ENCODE results near the gene SCYGR5.

Gene SCYGR5

DNA sequence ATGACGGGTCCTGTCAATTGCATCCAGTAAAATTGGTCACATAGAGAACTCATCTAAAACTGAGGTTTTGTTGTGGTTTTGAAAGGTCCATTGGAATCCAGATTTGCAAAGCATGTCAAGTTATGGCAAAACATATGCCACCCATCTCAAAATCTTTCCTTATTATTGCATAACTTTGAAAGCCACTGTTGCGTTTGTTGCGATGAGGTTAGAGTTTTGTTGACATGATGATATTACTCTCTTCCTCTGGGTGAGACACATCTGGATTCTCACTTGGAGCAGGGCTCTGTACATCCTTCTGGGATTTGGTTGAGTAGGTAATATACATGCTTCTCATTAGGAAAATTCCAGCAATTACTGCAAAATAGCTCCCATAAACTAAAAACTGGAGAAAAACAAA, 20.6 kb downstream of the SCYGR5 start:
- TF ChIP-seq NFIC (IDR thresholded peaks at IDR 0.05) (no peak), EGR1 (IDR thresholded peaks at IDR 0.05) (no peak)
- TF ChIP-seq, protein P1, sequence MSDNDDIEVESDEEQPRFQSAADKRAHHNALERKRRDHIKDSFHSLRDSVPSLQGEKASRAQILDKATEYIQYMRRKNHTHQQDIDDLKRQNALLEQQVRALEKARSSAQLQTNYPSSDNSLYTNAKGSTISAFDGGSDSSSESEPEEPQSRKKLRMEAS (IDR thresholded peaks at IDR 0.05) = no peak

DNA sequence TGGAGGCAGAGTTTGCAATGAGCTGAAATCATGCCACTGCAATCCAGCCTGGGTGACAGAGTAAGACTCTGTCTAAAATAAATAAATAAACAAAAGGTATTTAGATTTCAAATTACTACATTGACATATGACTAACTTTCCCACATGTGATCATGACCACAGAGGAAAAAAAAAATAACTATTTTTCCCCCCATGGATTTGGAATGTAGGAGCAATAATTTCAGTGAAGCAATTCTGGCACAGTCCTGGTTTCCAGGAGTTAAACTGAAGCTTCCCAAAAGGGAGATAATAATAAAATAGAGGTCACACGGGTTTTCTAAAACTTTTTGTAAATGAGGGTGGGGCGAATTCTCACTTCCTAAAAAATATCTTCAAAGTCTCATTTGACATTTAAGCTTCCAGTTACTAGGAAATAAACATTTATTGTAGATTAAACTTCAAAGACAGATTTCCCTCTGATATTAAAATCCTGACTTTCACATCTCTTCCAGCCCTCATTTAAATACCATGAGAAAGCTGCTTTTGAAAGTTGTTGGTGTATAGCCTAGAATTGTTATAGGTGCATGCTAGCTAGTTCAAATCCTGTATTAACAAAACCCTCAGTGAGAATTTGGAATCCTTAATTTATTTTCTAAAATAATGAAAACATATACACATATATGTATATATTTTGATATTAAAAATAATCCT, 30.5 kb downstream of the SCYGR5 start:
- TF ChIP-seq NFIC (IDR thresholded peaks at IDR 0.05) (no peak), FOXM1 (IDR thresholded peaks at IDR 0.05; ENCODE audit: borderline replicate concordance, low read depth) (no peak), CREB1 (IDR thresholded peaks at IDR 0.05; ENCODE audit: low read depth) (no peak), CEBPB (IDR thresholded peaks at IDR 0.05) (no peak), TAF1 (IDR thresholded peaks at IDR 0.05; ENCODE audit: low read depth) (no peak), YY1 (IDR thresholded peaks at IDR 0.05; ENCODE audit: low read depth) (no peak), RAD21 (IDR thresholded peaks at IDR 0.05; ENCODE audit: low read depth) (no peak), EP300 (IDR thresholded peaks at IDR 0.05; ENCODE audit: borderline replicate concordance) (no peak), EGR1 (IDR thresholded peaks at IDR 0.05) (no peak), ZBTB7A (IDR thresholded peaks at IDR 0.05; ENCODE audit: low read depth) (no peak), TEAD4 (IDR thresholded peaks at IDR 0.05) (no peak), TCF12 (IDR thresholded peaks at IDR 0.05; ENCODE audit: low read depth) (no peak)
- TF ChIP-seq, protein P2, sequence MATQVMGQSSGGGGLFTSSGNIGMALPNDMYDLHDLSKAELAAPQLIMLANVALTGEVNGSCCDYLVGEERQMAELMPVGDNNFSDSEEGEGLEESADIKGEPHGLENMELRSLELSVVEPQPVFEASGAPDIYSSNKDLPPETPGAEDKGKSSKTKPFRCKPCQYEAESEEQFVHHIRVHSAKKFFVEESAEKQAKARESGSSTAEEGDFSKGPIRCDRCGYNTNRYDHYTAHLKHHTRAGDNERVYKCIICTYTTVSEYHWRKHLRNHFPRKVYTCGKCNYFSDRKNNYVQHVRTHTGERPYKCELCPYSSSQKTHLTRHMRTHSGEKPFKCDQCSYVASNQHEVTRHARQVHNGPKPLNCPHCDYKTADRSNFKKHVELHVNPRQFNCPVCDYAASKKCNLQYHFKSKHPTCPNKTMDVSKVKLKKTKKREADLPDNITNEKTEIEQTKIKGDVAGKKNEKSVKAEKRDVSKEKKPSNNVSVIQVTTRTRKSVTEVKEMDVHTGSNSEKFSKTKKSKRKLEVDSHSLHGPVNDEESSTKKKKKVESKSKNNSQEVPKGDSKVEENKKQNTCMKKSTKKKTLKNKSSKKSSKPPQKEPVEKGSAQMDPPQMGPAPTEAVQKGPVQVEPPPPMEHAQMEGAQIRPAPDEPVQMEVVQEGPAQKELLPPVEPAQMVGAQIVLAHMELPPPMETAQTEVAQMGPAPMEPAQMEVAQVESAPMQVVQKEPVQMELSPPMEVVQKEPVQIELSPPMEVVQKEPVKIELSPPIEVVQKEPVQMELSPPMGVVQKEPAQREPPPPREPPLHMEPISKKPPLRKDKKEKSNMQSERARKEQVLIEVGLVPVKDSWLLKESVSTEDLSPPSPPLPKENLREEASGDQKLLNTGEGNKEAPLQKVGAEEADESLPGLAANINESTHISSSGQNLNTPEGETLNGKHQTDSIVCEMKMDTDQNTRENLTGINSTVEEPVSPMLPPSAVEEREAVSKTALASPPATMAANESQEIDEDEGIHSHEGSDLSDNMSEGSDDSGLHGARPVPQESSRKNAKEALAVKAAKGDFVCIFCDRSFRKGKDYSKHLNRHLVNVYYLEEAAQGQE (IDR thresholded peaks at IDR 0.05; ENCODE audit: low read depth) = no peak
- TF ChIP-seq, protein P3, sequence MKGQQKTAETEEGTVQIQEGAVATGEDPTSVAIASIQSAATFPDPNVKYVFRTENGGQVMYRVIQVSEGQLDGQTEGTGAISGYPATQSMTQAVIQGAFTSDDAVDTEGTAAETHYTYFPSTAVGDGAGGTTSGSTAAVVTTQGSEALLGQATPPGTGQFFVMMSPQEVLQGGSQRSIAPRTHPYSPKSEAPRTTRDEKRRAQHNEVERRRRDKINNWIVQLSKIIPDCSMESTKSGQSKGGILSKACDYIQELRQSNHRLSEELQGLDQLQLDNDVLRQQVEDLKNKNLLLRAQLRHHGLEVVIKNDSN (IDR thresholded peaks at IDR 0.05) = no peak
- TF ChIP-seq, protein P1 (IDR thresholded peaks at IDR 0.05) = no peak

DNA sequence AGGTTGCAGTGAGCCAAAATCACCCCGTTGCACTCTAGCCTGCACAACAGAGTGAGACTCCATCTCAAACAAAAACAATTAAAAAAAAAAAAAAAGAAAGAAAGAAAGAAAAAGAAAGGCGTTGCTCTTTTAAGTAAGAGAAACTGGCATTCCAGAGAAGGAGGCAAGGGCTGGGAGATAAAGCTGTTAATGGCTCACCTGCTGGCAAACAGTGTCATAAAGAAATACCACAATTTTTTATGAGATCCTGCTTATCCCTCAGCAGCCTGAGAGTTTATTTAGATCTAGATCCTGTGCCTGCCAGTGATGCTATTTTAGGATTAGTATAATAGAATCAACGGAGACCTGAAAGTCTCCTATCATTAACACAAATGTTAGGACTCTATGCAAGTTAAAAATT, 35.0 kb downstream of the SCYGR5 start:
- TF ChIP-seq, protein P1 (IDR thresholded peaks at IDR 0.05) = no peak
- no peak for TF ChIP-seq CEBPB (IDR thresholded peaks at IDR 0.05)

DNA sequence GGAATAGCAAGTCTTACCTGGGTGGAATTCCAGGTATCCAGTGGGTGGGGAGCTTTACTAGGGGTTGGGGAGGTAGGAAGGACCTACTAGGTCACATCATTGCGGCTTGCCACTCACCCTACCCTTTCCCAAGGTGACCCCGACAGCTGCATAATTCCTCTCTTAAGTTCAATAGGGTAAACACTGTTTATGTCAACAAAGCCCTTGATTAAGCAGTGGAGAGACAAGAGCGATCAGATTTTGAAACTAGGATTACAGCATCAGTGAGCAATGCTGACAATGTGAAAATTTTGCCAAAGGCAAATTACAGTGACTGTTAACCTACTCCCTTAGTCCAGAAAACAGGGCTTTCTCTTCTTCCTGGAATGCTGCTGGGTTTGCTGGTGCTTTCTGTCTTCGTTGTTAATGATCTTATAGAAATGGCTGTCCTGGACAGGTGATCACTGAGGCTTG, 36.7 kb downstream of the SCYGR5 start:
- TF ChIP-seq NFIC (IDR thresholded peaks at IDR 0.05) = peak; percentile 29; the same call in 1 of the 2 replicates
- TF ChIP-seq TEAD4 (IDR thresholded peaks at IDR 0.05) = peak; percentile 84
- TF ChIP-seq CEBPB (IDR thresholded peaks at IDR 0.05) = no peak

DNA sequence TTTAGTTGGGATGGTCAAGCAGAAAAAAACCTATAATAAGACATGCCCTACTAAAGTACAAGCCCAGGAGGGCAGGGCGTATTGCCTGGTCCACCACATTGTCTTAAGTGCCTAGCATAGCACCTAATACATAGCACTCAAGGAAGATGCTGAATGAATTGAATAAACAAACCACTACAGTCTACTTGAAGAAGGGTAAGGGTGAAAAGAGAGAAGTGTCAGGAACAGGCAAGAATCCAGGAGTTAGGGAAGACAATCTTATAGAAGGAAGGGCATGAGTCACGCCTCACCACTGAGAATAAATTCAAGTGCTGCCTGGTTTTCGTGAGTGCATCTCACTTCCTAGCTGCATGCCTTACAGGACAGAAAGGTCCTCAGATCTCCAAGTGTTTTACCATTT, 37.4 kb downstream of the SCYGR5 start:
- TF ChIP-seq FOXM1 (IDR thresholded peaks at IDR 0.05; ENCODE audit: borderline replicate concordance, low read depth) (no peak), TCF12 (IDR thresholded peaks at IDR 0.05; ENCODE audit: low read depth) (no peak), CREB1 (IDR thresholded peaks at IDR 0.05; ENCODE audit: low read depth) (no peak), EP300 (IDR thresholded peaks at IDR 0.05; ENCODE audit: borderline replicate concordance) (no peak), TAF1 (IDR thresholded peaks at IDR 0.05; ENCODE audit: low read depth) (no peak), CEBPB (IDR thresholded peaks at IDR 0.05) (no peak)
- TF ChIP-seq, protein P3 (IDR thresholded peaks at IDR 0.05) = no peak

DNA sequence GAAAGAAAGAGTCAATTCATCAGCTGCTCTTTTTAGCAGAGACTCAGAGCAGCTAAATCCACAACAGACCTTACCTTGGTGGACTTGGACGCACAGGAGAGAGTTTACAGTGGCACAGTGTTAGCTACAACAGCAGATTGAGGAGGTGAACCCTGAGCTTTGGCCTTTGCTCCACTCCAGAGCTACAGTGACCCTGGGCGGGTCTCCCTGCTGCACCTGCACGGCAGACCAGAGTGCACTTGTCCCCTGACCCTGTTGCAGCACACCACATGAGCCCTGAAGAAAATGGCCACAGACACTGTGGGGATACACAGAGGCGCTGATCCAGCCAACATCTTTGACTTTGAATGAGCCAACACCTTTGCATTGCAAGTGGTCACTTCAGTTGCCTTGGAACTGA, 40.3 kb downstream of the SCYGR5 start:
- TF ChIP-seq ZBTB7A (IDR thresholded peaks at IDR 0.05; ENCODE audit: low read depth) = no peak
- no peak for TF ChIP-seq EGR1 (IDR thresholded peaks at IDR 0.05)
- TF ChIP-seq FOXM1 (IDR thresholded peaks at IDR 0.05; ENCODE audit: borderline replicate concordance, low read depth) = no peak
- TF ChIP-seq, protein P1 (IDR thresholded peaks at IDR 0.05) = no peak
- TF ChIP-seq, protein P3 (IDR thresholded peaks at IDR 0.05) = no peak
- no peak for TF ChIP-seq EP300 (IDR thresholded peaks at IDR 0.05; ENCODE audit: borderline replicate concordance)
- TF ChIP-seq CREB1 (IDR thresholded peaks at IDR 0.05; ENCODE audit: low read depth) = no peak
- no peak for TF ChIP-seq NFIC (IDR thresholded peaks at IDR 0.05)
- no peak for TF ChIP-seq RAD21 (IDR thresholded peaks at IDR 0.05; ENCODE audit: low read depth)
- no peak for TF ChIP-seq TAF1 (IDR thresholded peaks at IDR 0.05; ENCODE audit: low read depth)
- TF ChIP-seq TCF12 (IDR thresholded peaks at IDR 0.05; ENCODE audit: low read depth) = no peak
- TF ChIP-seq, protein P2 (IDR thresholded peaks at IDR 0.05; ENCODE audit: low read depth) = no peak
- TF ChIP-seq TEAD4 (IDR thresholded peaks at IDR 0.05) = no peak
- no peak for TF ChIP-seq YY1 (IDR thresholded peaks at IDR 0.05; ENCODE audit: low read depth)
- TF ChIP-seq CEBPB (IDR thresholded peaks at IDR 0.05) = no peak
